ENCODE data around the gene RAPGEF5.

DNA sequence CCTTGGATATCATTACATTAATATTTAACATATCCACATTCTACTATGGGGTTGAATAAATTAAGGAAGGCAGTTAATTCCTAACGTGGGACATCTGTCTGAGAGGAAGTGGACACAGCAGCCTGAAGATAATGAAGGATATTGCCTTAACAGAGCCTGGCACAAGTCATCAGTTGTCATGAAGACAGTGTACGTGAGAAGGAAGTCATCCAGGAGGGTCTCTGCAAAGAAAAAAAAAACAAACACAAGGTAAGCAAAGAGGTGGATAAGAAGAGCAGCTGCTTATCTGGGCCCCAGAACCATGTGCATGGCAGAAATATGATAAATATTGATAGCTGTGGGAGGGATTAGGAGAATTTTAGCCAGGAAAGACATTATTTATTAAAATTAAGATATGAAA lies 190.0 kb downstream of the RAPGEF5 start:
- TF ChIP-seq, protein P1, sequence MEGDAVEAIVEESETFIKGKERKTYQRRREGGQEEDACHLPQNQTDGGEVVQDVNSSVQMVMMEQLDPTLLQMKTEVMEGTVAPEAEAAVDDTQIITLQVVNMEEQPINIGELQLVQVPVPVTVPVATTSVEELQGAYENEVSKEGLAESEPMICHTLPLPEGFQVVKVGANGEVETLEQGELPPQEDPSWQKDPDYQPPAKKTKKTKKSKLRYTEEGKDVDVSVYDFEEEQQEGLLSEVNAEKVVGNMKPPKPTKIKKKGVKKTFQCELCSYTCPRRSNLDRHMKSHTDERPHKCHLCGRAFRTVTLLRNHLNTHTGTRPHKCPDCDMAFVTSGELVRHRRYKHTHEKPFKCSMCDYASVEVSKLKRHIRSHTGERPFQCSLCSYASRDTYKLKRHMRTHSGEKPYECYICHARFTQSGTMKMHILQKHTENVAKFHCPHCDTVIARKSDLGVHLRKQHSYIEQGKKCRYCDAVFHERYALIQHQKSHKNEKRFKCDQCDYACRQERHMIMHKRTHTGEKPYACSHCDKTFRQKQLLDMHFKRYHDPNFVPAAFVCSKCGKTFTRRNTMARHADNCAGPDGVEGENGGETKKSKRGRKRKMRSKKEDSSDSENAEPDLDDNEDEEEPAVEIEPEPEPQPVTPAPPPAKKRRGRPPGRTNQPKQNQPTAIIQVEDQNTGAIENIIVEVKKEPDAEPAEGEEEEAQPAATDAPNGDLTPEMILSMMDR (IDR thresholded peaks at IDR 0.05) = no peak
- TF ChIP-seq ZFX (IDR thresholded peaks at IDR 0.05; ENCODE audit: borderline replicate concordance) = no peak

Data from 22Rv1 (cell line).